Measurements from ENCODE around the gene TPD52L1.

Gene TPD52L1

DNA sequence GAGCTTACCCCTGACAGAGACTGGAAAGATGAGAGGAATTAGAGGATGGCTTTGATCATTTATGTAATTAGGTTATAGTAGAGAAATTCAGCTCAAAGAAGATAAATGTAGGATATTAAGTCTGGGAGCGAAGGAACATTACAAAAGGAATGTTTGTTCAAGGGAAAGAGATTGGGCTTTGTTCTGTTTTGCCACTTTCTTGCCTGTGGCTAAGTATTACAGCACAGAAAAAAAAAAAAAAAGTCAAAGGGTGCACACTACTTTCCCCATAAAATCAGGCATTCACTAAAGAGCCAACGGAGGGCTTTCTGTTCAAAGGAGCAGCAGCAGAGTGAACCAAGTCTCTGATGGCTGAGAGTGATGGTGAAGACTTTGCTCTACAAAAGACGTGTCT is 153.2 kb downstream of the TPD52L1 start:
- TF ChIP-seq, protein P1, sequence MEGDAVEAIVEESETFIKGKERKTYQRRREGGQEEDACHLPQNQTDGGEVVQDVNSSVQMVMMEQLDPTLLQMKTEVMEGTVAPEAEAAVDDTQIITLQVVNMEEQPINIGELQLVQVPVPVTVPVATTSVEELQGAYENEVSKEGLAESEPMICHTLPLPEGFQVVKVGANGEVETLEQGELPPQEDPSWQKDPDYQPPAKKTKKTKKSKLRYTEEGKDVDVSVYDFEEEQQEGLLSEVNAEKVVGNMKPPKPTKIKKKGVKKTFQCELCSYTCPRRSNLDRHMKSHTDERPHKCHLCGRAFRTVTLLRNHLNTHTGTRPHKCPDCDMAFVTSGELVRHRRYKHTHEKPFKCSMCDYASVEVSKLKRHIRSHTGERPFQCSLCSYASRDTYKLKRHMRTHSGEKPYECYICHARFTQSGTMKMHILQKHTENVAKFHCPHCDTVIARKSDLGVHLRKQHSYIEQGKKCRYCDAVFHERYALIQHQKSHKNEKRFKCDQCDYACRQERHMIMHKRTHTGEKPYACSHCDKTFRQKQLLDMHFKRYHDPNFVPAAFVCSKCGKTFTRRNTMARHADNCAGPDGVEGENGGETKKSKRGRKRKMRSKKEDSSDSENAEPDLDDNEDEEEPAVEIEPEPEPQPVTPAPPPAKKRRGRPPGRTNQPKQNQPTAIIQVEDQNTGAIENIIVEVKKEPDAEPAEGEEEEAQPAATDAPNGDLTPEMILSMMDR (IDR thresholded peaks at IDR 0.05): no peak
- TF ChIP-seq ZFX (IDR thresholded peaks at IDR 0.05; ENCODE audit: borderline replicate concordance): no peak
- H3K27ac ChIP-seq: no peak overlapping the region

DNA sequence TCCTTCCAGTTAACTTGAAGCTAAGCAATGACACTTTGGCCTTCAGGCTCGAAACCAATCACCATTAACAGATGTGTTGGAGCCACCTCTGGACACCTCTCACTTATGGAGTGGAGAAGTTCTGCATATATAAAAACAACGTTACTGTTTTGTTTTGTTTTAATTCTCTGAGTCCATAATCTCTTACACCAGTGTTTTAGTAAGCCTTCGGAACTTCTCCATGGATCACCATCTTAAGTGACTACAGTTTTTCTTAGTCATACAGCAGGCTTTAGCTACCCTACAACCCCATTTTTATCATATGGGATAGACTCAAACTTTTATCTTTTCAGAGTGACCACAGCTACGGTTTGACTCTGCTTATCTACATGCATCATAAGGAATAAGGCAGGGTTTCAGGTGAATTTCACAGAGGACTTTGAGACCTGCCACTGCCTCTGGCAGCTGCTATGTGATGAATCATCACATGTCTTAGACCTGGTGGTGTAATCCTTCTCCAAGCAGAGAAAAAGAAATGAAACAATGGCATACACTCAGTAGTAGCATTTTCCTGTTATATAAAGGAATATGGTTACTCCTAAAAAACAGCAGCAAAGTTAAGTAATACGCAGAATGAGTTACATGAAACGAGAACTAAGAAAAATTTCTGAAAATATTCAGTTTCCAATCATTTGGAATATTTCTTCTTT is 153.7 kb downstream of the TPD52L1 start:
- no peak overlapping the region for H3K27ac ChIP-seq
- TF ChIP-seq, protein P1 (IDR thresholded peaks at IDR 0.05): no peak
- TF ChIP-seq ZFX (IDR thresholded peaks at IDR 0.05; ENCODE audit: borderline replicate concordance): no peak

DNA sequence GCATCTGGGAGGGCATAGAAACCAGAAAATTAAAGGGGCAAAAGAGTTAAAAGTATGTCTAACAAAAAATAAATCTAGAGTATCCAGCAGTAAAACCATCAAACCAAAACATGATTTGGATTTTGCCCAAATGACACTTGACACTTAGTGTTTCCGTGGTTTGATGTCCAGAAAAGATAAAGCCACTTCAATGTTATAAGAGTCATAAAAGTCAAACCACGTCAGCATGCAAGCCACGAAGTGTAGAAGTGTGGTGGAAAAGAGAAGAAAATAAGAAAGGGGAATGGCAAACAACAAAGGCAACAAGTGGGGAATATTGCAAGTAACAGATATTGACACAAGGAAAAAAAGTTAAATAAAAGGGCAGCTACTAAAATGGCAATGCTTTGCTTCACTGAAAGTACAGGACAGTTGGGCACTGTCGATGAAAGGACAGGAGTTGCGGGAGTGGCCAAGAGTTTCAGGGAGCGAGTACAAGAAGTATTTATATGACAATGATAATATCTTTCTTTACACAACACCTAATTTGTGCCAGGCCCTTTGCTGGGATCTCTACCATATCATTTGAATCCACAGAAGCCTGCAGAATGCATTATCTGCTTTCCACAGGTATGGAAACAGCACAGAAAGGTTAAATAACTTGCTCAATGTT is 154.5 kb downstream of the TPD52L1 start:
- no peak overlapping the region for H3K27ac ChIP-seq
- no peak for TF ChIP-seq ZFX (IDR thresholded peaks at IDR 0.05; ENCODE audit: borderline replicate concordance)
- TF ChIP-seq, protein P1 (IDR thresholded peaks at IDR 0.05): no peak

DNA sequence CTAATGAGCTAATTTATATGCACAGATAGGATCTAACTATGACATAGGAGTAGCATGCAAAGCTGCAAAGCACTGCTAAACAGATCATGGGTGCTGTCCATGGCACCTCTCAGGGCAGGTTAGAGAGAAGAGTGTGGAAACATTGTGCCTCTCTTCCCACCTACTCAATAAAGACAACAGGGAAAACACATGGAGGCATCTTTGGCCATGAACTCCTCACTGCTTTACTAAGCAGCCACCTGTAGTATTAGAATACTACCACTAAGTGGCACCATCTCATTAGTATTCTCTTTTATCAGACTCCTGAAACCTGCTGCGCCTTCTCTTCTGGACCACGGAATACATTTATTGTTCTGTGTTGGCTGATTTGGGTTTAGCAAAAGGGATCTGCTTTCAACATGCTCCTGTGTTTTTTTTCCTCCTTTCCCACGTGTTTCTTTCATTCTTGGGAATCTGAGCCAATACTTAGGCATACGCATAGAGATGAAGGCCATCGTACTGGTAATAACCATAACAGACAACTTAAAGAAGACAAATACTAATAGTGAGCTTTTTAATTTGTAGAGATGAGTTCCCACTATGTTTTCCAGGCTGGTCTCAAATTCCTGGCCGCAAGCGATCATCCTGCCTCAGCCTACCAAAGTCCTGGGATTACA is 157.5 kb downstream of the TPD52L1 start:
- no peak for TF ChIP-seq ZFX (IDR thresholded peaks at IDR 0.05; ENCODE audit: borderline replicate concordance)
- TF ChIP-seq, protein P1 (IDR thresholded peaks at IDR 0.05): peak; percentile 78
- H3K27ac ChIP-seq: no peak overlapping the region

DNA sequence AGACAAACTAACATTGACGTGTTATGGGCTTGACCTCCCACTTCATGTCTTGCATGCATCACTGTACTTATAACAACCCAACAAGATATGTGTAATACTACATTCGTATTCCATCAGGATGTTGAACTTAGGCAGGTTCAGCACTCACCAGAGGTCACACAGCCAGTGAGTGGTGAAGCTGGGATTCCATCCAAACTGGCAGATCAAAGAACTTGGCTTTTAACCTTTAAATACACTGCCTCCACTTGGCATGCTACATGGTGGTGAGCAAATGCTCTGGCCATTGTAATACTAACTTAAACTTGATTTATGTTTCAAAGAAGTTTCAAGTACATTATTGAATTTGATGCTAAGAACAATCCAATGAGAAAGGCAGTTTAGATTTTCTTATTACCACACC is 158.9 kb downstream of the TPD52L1 start:
- H3K27ac ChIP-seq: no peak overlapping the region
- TF ChIP-seq, protein P1 (IDR thresholded peaks at IDR 0.05): no peak
- no peak for TF ChIP-seq ZFX (IDR thresholded peaks at IDR 0.05; ENCODE audit: borderline replicate concordance)

DNA sequence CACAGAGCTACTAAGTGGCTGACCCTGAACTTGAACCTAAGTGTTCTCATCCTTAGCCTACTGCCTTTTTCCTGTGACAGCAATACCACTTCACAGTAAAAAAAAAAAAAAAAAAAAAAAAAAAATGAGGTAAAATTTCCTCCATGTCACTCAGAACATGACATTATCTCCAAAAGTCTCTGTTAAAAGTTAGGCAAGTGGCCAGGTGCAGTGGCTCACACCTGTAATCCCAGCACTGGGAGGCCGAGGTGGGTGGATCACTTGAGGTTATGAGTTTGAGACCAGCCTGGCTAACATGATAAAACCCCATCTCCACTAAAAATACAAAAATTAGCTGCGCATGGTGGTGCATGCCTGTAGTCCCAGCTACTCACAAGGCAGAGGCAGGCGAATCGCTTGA is 159.4 kb downstream of the TPD52L1 start:
- TF ChIP-seq, protein P1 (IDR thresholded peaks at IDR 0.05): no peak
- no peak for TF ChIP-seq ZFX (IDR thresholded peaks at IDR 0.05; ENCODE audit: borderline replicate concordance)
- no peak overlapping the region for H3K27ac ChIP-seq

All from 22Rv1 (cell line).